NCI-H2107 (cell line): ENCODE data around the gene CD80.

ENCODE experiments used
- DNase-seq: peaks from one replicate; lab custom pipeline; 2025; lab: John Stamatoyannopoulos, UW

CD80 gene

GRCh38 chr3:119494597-119494996 lies 64.8 kb downstream of the CD80 start:
- DNase-seq = no peak

GRCh38 chr3:119492810-119493209 lies 66.6 kb downstream of the CD80 start:
- no peak for DNase-seq

- no peak for DNase-seq
Observed at GRCh38 chr3:119492128-119492527, 67.3 kb downstream of the CD80 start.

GRCh38 chr3:119490153-119490552 lies 69.3 kb downstream of the CD80 start:
- DNase-seq = no peak

GRCh38 chr3:119485563-119485962 lies 73.9 kb downstream of the CD80 start:
- DNase-seq = no peak

GRCh38 chr3:119483101-119483500 lies 76.3 kb downstream of the CD80 start:
- no peak for DNase-seq

GRCh38 chr3:119481079-119481478 lies 78.3 kb downstream of the CD80 start:
- DNase-seq = no peak
